Liver (tissue), 9 donors: Measurements from ENCODE around the gene ETFRF1. TPM values are rescaled to one million over a fixed set of nuclear protein-coding genes. Genes with fewer than 3 reads are reported as not detected.
A peak's percentile ranks its signal among the peaks of the same experiment; 100 is the strongest.

ENCODE experiments used
- DNase-seq: peaks from one replicate; pipeline ENCODE4 v3.0.0-alpha.2; 2017; ENCODE audit warnings: low spot score
- H3K27ac ChIP-seq, 2 donors: one replicate each; pipeline ENCODE4 v1.7.0; 2013; ENCODE audit warnings: inconsistent platforms in 2 of 2, low read length in 2 of 2, control low read depth in 1 of 2, low read depth in 1 of 2, mild to moderate bottlenecking in 1 of 2
- H3K27me3 ChIP-seq, 4 donors: one replicate each; pipeline versions ENCODE4 v1.6.1 to v1.7.0; 2013; ENCODE audit warnings: low read length in 3 of 4, inconsistent platforms in 1 of 4, mild to moderate bottlenecking in 1 of 4, moderate library complexity in 1 of 4; ENCODE audit not compliant: control insufficient read depth in 4 of 4, insufficient read depth in 4 of 4
- H3K36me3 ChIP-seq, 4 donors: one replicate each; pipeline versions ENCODE4 v1.6.1 to v1.7.0; 2013; ENCODE audit warnings: low read length in 3 of 4, mild to moderate bottlenecking in 3 of 4, low read depth in 1 of 4, moderate library complexity in 1 of 4; ENCODE audit not compliant: control insufficient read depth in 4 of 4, insufficient read depth in 3 of 4
- H3K4me1 ChIP-seq, 4 donors: one replicate each; pipeline versions ENCODE4 v1.6.1 to v1.7.0; 2013; ENCODE audit warnings: low read length in 3 of 4, mild to moderate bottlenecking in 3 of 4, moderate library complexity in 1 of 4; ENCODE audit not compliant: control insufficient read depth in 4 of 4, insufficient read depth in 4 of 4
- H3K4me3 ChIP-seq, 3 donors: one replicate each; pipeline versions ENCODE4 v1.6.1 to v1.7.0; 2013; ENCODE audit warnings: low read length in 3 of 3, control low read depth in 1 of 3, low read depth in 1 of 3, mild to moderate bottlenecking in 1 of 3
- H3K9ac ChIP-seq, 2 donors: one replicate each; pipeline ENCODE4 v1.7.0; 2013; ENCODE audit warnings: low read length in 2 of 2, mild to moderate bottlenecking in 2 of 2, moderate library complexity in 2 of 2, control low read depth in 1 of 2, low read depth in 1 of 2
- H3K9me3 ChIP-seq, 4 donors: one replicate each; pipeline versions ENCODE4 v1.6.1 to v1.7.0; 2013; ENCODE audit warnings: low read length in 3 of 4; ENCODE audit not compliant: control insufficient read depth in 4 of 4
- ATF3 ChIP-seq: IDR thresholded peaks from 2 replicates; pipeline ENCODE4 v1.6.1; 2016; ENCODE audit warnings: antibody characterized with exemption
- CTCF ChIP-seq: fragments of 150-350 bp; IDR thresholded peaks from 2 replicates; pipeline ENCODE4 v1.5.1; 2017; ENCODE audit warnings: improper control_type of control experiment, low read depth, low read length; ENCODE audit not compliant: missing input control
- EGR1 ChIP-seq, 2 donors: IDR thresholded peaks; 2 replicates each; pipeline ENCODE4 v1.6.1; 2016 to 2018; ENCODE audit warnings: antibody characterized with exemption in 2 of 2, low read depth in 2 of 2
- FOXA1 ChIP-seq: IDR thresholded peaks from 2 replicates; pipeline ENCODE4 v1.6.1; 2016; ENCODE audit warnings: antibody characterized with exemption
- FOXA2 ChIP-seq: IDR thresholded peaks from 2 replicates; pipeline ENCODE4 v1.6.1; 2016; ENCODE audit warnings: antibody characterized with exemption
- GABPA ChIP-seq, 2 donors: IDR thresholded peaks in 1 of 2; conservative IDR thresholded peaks in 1 of 2; 2 replicates each; pipeline ENCODE4 v1.6.1; 2016; ENCODE audit warnings: antibody characterized with exemption in 2 of 2, mild to moderate bottlenecking in 1 of 2, moderate library complexity in 1 of 2
- HNF4A ChIP-seq, 2 donors: conservative IDR thresholded peaks; 2 replicates each; pipeline ENCODE4 v1.6.1; 2016; ENCODE audit warnings: antibody characterized with exemption in 2 of 2, mild to moderate bottlenecking in 2 of 2
- HNF4G ChIP-seq: IDR thresholded peaks from 2 replicates; pipeline ENCODE4 v1.6.1; 2016; ENCODE audit warnings: antibody characterized with exemption
- JUND ChIP-seq, 2 donors: IDR thresholded peaks; 2 replicates each; pipeline ENCODE4 v1.6.1; 2016; ENCODE audit warnings: antibody characterized with exemption in 2 of 2
- MAX ChIP-seq: IDR thresholded peaks from 2 replicates; pipeline ENCODE4 v1.6.1; 2016; ENCODE audit warnings: antibody characterized with exemption
- NR2F2 ChIP-seq: IDR thresholded peaks from 2 replicates; pipeline ENCODE4 v1.6.1; 2016; ENCODE audit warnings: antibody characterized with exemption
- RAD21 ChIP-seq, 2 donors: IDR thresholded peaks; 2 replicates each; pipeline ENCODE4 v1.6.1; 2016; ENCODE audit warnings: antibody characterized with exemption in 2 of 2, mild to moderate bottlenecking in 2 of 2
- REST ChIP-seq: IDR thresholded peaks from 2 replicates; pipeline ENCODE4 v1.6.1; 2016; ENCODE audit warnings: antibody characterized with exemption, mild to moderate bottlenecking
- RXRA ChIP-seq, 2 donors: IDR thresholded peaks; 2 replicates each; pipeline ENCODE4 v1.6.1; 2017 to 2018; ENCODE audit warnings: antibody characterized with exemption in 2 of 2, mild to moderate bottlenecking in 1 of 2
- SP1 ChIP-seq: IDR thresholded peaks from 2 replicates; pipeline ENCODE4 v1.6.1; 2018; ENCODE audit warnings: antibody characterized with exemption, mild to moderate bottlenecking
- TAF1 ChIP-seq: conservative IDR thresholded peaks from 2 replicates; pipeline ENCODE4 v1.6.1; 2016; ENCODE audit warnings: antibody characterized with exemption, mild to moderate bottlenecking
- YY1 ChIP-seq: IDR thresholded peaks from 2 replicates; pipeline ENCODE4 v1.6.1; 2016; ENCODE audit warnings: antibody characterized with exemption, mild to moderate bottlenecking
- ZBTB33 ChIP-seq: IDR thresholded peaks from 2 replicates; pipeline ENCODE4 v1.6.1; 2016; ENCODE audit warnings: antibody characterized with exemption
- WGBS: extraction: QIAGEN DNeasy Blood & Tissue Kit; methylation state at CpG from one replicate; pipeline ENCODE4 v1.1.7; 2013; 5-methylcytosine and 5-hydroxymethylcytosine counted together
- polyA plus RNA-seq, 2 donors: library from polyadenylated mRNA; stranded (reverse) in 1 of 2; unstranded in 1 of 2; fragments of 200-250 nt in 1 of 2; fragments of >200 nt in 1 of 2; fragmentation: Nextera tagmentation in 1 of 2; extraction: Ambion mirVana in 1 of 2; gene quantifications; one replicate each; pipeline versions ENCODE4 v1.2.1 to v1.2.3, GENCODE V29; 2013 to 2015
- total RNA-seq, 2 donors: library from RNA; depleted of rRNA; stranded (reverse); fragments of >200 nt; gene quantifications; one replicate each; pipeline ENCODE4 v1.2.3, GENCODE V29; 2014
- donor health status: healthy.
- donor health status: healthy.
- donor health status: healthy.
- donor health status: healthy.
- donor health status: healthy.

The ETFRF1 gene
- total and polyA plus RNA-seq, 4 donors, result 22.8 to 141 (median 45.6) TPM

GRCh38 chr12:25207846-25208245, 12.8 kb downstream of the ETFRF1 start:
- Histone ChIP-seq H3K4me1 (peaks cover 1 to 18% (median 9%) of the 10 kb centered on the region in 4 donors), H3K27me3 (no peaks in the 10 kb centered on the region), H3K9ac (no peak overlapping the region), H3K4me3 (no peak overlapping the region), H3K9me3 (no peaks in the 10 kb centered on the region), H3K27ac (no peak overlapping the region), H3K36me3 (peaks cover 0 to 21% (median 4%) of the 10 kb centered on the region in 4 donors)
- TF ChIP-seq SP1, result peak; percentile 29
- no peak for TF ChIP-seq NR2F2
- no peak for TF ChIP-seq ATF3
- TF ChIP-seq YY1, result peak; percentile 37
- TF ChIP-seq HNF4G, result no peak
- no peak for TF ChIP-seq EGR1 (IDR thresholded peaks at IDR 0.05; ENCODE audit: low read depth in 2 of 2)
- peak; percentile 40 to 49 for TF ChIP-seq HNF4A (conservative IDR thresholded peaks at IDR 0.05)
- TF ChIP-seq JUND (IDR thresholded peaks at IDR 0.05), result no peak
- no peak for TF ChIP-seq ZBTB33
- peak; percentile 21 to 24 for TF ChIP-seq RXRA (IDR thresholded peaks at IDR 0.05)
- peak; percentile 30 for TF ChIP-seq MAX
- TF ChIP-seq TAF1, result no peak
- no peak for TF ChIP-seq FOXA1
- TF ChIP-seq FOXA2, result no peak
- TF ChIP-seq REST, result no peak
- no peak for TF ChIP-seq CTCF
- TF ChIP-seq GABPA (IDR thresholded peaks at IDR 0.05 in 1 of 2, conservative IDR thresholded peaks at IDR 0.05 in 1 of 2), result no peak
- no peak for TF ChIP-seq RAD21 (IDR thresholded peaks at IDR 0.05)
- 32% methylated on average over 1 of the region's 1 CpG for WGBS
- no peak for DNase-seq
